Spleen (tissue), 7 donors: ENCODE data around the gene KLF16.

Experiments used
- CTCF ChIP-seq, 11 experiments: fragments of 200-600 bp in 7 of 11; fragments of 450-650 bp in 4 of 11; sonication (generic) in 4 of 11; IDR thresholded peaks in 8 of 11; conservative IDR thresholded peaks in 3 of 11; 1 replicate in 7 of 11; 2 replicates in 4 of 11; pipeline versions ENCODE4 v1.4.0 to v1.8.0; 2016 to 2021; ENCODE audit warnings: antibody characterized with exemption in 11 of 11, inconsistent platforms in 4 of 11, mild to moderate bottlenecking in 1 of 11
- POLR2A ChIP-seq, 3 donors: fragments of 450-650 bp; IDR thresholded peaks; one replicate each; pipeline ENCODE4 v1.5.1; 2017; ENCODE audit warnings: antibody characterized with exemption in 3 of 3, mild to moderate bottlenecking in 1 of 3
- POLR2AphosphoS5 ChIP-seq, 3 donors: sonication (generic); formaldehyde crosslinking; IDR thresholded peaks; one replicate each; pipeline ENCODE4 v1.5.1; 2017; ENCODE audit warnings: antibody characterized with exemption in 3 of 3
- donor health status: DM: no; HTN: no; CAD: no; lungs with moderate emphysema.
- donor health status: DM: no; HTN: no; CAD: no.
- donor health status: DM: no; HTN: no; CAD: no.

DNA sequence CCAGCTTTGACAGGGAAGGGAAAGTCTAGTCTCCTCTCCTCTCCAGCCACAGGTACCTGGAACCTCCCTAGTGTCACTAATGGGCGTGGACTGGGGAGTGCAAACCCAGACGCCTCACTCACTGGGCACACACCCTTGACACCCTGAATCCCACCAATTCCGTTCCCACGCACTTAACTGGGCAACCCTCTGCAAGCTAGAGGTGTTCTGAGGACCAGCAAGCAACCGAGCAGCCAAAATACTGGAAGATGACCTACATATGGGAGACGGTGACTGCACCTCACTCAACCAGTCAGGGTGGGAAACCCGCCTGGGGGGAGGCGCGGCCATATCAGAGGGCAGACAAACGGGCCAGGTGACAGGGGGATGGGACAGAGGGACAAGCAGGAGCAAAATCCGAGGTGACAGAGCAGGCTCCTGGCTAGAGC, 20.9 kb upstream of the KLF16 start:
- TF ChIP-seq CTCF (IDR thresholded peaks at IDR 0.05 in 8 of 11, conservative IDR thresholded peaks at IDR 0.05 in 3 of 11): no peak
- TF ChIP-seq POLR2A (IDR thresholded peaks at IDR 0.05): no peak
- no peak for TF ChIP-seq POLR2AphosphoS5 (IDR thresholded peaks at IDR 0.05)
